ENCODE measurements around the gene RAB1B. TPM values are rescaled to one million over a fixed set of nuclear protein-coding genes. Genes with fewer than 3 reads are reported as not detected.
"Not testable (repeated sequence)": the region's sequence is repeated elsewhere in the genome, so short reads cannot be mapped to it uniquely, and the experiment has no call there.

Gene RAB1B
- polyA plus RNA-seq, 1 donor, result 122 TPM

DNA sequence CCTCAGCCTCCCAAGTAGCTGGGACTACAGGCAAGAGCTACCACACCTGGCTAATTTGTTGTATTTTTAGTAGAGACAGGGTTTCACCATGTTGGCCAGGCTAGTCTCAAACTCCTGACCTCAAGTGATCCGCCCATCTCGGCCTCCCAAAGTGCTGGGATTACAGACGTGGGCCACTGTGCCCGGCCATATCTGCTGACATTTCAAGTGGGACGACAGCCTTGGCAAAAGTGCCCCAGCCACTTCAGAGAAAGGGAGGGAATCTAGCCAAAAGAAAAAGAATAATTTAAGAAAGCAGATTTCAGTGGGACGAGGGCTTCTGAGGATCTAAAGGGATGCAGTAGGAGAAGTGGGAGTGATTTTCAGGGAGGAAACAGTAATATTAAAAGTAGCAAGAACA lies 15.4 kb upstream of the RAB1B start:
- no CpG with 5 or more reads among the region's 6 CpGs for WGBS (ENCODE audit: insufficient coverage, low lambda C conversion rate)
- not testable (repeated sequence) for H3K9me3 ChIP-seq (ENCODE audit: control insufficient read depth, low read depth, low read length); DNase-seq

DNA sequence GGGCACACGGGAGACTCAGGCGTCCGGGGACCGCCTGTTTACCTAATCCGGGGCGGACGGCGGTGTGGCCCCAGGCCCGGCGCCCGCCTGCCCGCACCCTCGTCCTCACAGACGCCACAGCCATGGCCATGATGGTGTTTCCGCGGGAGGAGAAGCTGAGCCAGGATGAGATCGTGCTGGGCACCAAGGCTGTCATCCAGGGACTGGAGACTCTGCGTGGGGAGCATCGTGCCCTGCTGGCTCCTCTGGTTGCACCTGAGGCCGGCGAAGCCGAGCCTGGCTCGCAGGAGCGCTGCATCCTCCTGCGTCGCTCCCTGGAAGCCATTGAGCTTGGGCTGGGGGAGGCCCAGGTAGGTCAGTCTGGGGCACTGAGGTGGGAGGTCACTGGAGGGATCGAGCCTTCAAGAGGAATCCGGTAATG lies 10.0 kb upstream of the RAB1B start:
- H3K27me3 ChIP-seq (ENCODE audit: control insufficient read depth, insufficient read depth, low read length), result peaks cover 15% of the 10 kb centered on the region
- no peaks in the 10 kb centered on the region for H3K9me3 ChIP-seq (ENCODE audit: control insufficient read depth, low read depth, low read length)
- peaks cover 23% of the 10 kb centered on the region for H3K36me3 ChIP-seq (ENCODE audit: control insufficient read depth, insufficient read depth, low read length)
- H3K27ac ChIP-seq (ENCODE audit: low read length), result no peak overlapping the region
- WGBS (ENCODE audit: insufficient coverage, low lambda C conversion rate), result no CpG with 5 or more reads among the region's 28 CpGs
- H3K4me1 ChIP-seq (ENCODE audit: control insufficient read depth, insufficient read depth, low read length), result peaks cover 5% of the 10 kb centered on the region
- H3K4me3 ChIP-seq (ENCODE audit: low read length), result peak overlapping the region; percentile 75
- no peak for DNase-seq

More for the DNA sequence above, 15.4 kb upstream of the RAB1B start:
- H3K27me3 ChIP-seq (ENCODE audit: control insufficient read depth, insufficient read depth, low read length), result peaks cover 15% of the 10 kb centered on the region
- H3K36me3 ChIP-seq (ENCODE audit: control insufficient read depth, insufficient read depth, low read length); H3K4me3 ChIP-seq (ENCODE audit: low read length); H3K4me1 ChIP-seq (ENCODE audit: control insufficient read depth, insufficient read depth, low read length); H3K27ac ChIP-seq (ENCODE audit: low read length): not testable (repeated sequence)

DNA sequence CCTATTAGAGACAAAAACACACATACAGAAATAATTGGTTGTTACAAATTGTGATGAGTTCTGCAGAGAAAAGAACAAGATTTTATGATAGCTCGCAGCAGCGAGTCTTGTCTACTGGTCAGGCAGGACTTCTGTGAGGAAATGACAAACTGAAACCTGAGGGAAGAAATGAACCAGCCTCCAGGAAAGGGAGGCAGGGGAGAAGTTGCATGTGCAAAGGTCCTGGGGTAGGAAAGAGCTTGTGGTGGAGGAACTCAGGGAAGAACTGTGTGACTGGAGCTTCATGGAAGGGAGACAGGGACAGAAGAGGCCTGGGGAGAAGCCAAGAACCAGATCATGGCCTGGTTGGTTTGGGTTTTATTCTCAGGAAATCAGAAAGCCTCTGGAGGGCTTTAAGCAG lies 9.2 kb upstream of the RAB1B start:
- Histone ChIP-seq H3K27ac (ENCODE audit: low read length) (no peak overlapping the region), H3K27me3 (ENCODE audit: control insufficient read depth, insufficient read depth, low read length) (peaks cover 15% of the 10 kb centered on the region), H3K9me3 (ENCODE audit: control insufficient read depth, low read depth, low read length) (no peaks in the 10 kb centered on the region), H3K4me3 (ENCODE audit: low read length) (no peak overlapping the region), H3K36me3 (ENCODE audit: control insufficient read depth, insufficient read depth, low read length) (peaks cover 28% of the 10 kb centered on the region), H3K4me1 (ENCODE audit: control insufficient read depth, insufficient read depth, low read length) (peaks cover 5% of the 10 kb centered on the region)
- WGBS (ENCODE audit: insufficient coverage, low lambda C conversion rate), result no CpG with 5 or more reads among the region's 2 CpGs
- no peak for DNase-seq

DNA sequence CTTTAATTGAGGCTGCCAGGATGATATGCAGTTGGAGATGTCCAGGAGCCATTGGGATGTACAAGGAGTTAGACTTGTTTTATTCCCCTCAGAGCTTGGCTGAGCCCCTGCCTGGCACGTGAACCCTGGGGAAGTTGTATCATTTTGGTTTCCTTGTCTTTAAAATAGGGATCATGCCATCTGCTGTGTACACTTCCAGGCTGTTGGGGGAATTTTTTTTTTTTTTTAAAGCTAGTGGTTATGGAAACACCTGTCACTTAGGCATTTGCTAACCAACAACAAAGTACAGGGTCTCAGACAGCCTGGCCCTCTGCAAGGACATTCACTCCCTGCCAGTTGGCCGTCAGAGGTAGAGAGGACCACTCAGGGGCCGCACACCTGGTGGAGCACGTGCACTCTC lies 8.5 kb upstream of the RAB1B start:
- no peak for DNase-seq
- Histone ChIP-seq H3K4me1 (ENCODE audit: control insufficient read depth, insufficient read depth, low read length) (peaks cover 5% of the 10 kb centered on the region), H3K36me3 (ENCODE audit: control insufficient read depth, insufficient read depth, low read length) (peaks cover 35% of the 10 kb centered on the region), H3K4me3 (ENCODE audit: low read length) (no peak overlapping the region), H3K27me3 (ENCODE audit: control insufficient read depth, insufficient read depth, low read length) (peaks cover 13% of the 10 kb centered on the region), H3K27ac (ENCODE audit: low read length) (no peak overlapping the region), H3K9me3 (ENCODE audit: control insufficient read depth, low read depth, low read length) (no peaks in the 10 kb centered on the region)
- no CpG with 5 or more reads among the region's 4 CpGs for WGBS (ENCODE audit: insufficient coverage, low lambda C conversion rate)

DNA sequence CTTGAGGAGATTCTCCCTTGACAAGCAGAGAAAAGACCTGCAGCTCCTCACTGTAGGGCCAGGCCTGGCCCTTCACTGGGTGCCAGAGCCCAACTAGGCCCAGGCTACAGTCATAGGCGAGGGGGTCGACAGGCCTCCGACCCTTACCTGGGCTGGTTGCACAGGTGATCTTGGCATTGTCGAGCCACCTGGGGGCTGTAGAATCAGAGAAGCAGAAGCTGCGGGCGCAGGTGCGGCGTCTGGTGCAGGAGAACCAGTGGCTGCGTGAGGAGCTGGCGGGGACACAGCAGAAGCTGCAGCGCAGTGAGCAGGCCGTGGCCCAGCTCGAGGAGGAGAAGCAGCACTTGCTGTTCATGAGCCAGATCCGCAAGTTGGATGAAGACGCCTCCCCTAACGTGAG lies 6.9 kb upstream of the RAB1B start:
- Histone ChIP-seq H3K4me1 (ENCODE audit: control insufficient read depth, insufficient read depth, low read length) (peaks cover 6% of the 10 kb centered on the region), H3K4me3 (ENCODE audit: low read length) (no peak overlapping the region), H3K27ac (ENCODE audit: low read length) (no peak overlapping the region), H3K36me3 (ENCODE audit: control insufficient read depth, insufficient read depth, low read length) (peaks cover 42% of the 10 kb centered on the region), H3K27me3 (ENCODE audit: control insufficient read depth, insufficient read depth, low read length) (peaks cover 7% of the 10 kb centered on the region), H3K9me3 (ENCODE audit: control insufficient read depth, low read depth, low read length) (no peaks in the 10 kb centered on the region)
- DNase-seq, result no peak
- no CpG with 5 or more reads among the region's 16 CpGs for WGBS (ENCODE audit: insufficient coverage, low lambda C conversion rate)

DNA sequence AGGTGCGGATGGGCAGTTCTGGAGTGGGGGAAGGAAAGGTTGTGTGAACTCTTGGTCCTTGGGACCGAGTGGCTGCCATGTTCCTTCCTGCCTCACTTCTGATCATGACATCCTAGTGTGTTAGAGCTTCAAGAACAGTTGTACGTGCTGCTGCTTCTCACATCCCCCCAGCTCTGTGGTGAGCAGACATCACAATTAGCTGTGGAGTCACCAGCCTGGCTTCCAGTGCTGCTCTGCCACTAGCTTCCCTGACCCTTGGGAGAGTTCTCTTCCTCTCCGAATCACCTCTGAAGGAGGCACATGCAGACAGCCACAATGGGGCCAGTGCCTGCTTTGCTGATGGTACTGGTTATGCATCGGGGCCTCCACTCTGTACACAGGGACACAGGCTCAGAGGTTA lies 6.2 kb upstream of the RAB1B start:
- H3K27ac ChIP-seq (ENCODE audit: low read length), result no peak overlapping the region
- no CpG with 5 or more reads among the region's 5 CpGs for WGBS (ENCODE audit: insufficient coverage, low lambda C conversion rate)
- peaks cover 12% of the 10 kb centered on the region for H3K4me1 ChIP-seq (ENCODE audit: control insufficient read depth, insufficient read depth, low read length)
- peaks cover 42% of the 10 kb centered on the region for H3K36me3 ChIP-seq (ENCODE audit: control insufficient read depth, insufficient read depth, low read length)
- H3K4me3 ChIP-seq (ENCODE audit: low read length), result no peak overlapping the region
- H3K9me3 ChIP-seq (ENCODE audit: control insufficient read depth, low read depth, low read length), result no peaks in the 10 kb centered on the region
- no peak for DNase-seq
- peaks cover 2% of the 10 kb centered on the region for H3K27me3 ChIP-seq (ENCODE audit: control insufficient read depth, insufficient read depth, low read length)

DNA sequence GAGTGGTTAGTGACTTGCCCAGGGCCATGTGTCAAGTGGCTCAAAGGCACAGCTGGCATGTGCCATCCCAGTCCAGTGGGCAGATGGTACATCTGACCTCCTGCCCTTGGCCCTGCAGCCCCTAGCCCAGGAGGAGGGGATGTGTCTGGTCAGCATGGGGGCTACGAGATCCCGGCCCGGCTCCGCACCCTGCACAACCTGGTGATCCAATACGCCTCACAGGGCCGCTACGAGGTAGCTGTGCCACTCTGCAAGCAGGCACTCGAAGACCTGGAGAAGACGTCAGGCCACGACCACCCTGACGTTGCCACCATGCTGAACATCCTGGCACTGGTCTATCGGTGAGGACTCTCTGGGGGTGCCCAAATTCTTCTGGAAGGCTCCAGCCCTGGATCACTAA lies 5.7 kb upstream of the RAB1B start:
- no peaks in the 10 kb centered on the region for H3K27me3 ChIP-seq (ENCODE audit: control insufficient read depth, insufficient read depth, low read length)
- no CpG with 5 or more reads among the region's 12 CpGs for whole genome bisulfite sequencing (ENCODE audit: insufficient coverage, low lambda C conversion rate)
- peaks cover 1% of the 10 kb centered on the region for H3K9me3 ChIP-seq (ENCODE audit: control insufficient read depth, low read depth, low read length)
- peaks cover 12% of the 10 kb centered on the region for H3K4me1 ChIP-seq (ENCODE audit: control insufficient read depth, insufficient read depth, low read length)
- no peak for DNase-seq
- H3K27ac ChIP-seq (ENCODE audit: low read length), result no peak overlapping the region
- H3K4me3 ChIP-seq (ENCODE audit: low read length), result no peak overlapping the region
- peaks cover 42% of the 10 kb centered on the region for H3K36me3 ChIP-seq (ENCODE audit: control insufficient read depth, insufficient read depth, low read length)

DNA sequence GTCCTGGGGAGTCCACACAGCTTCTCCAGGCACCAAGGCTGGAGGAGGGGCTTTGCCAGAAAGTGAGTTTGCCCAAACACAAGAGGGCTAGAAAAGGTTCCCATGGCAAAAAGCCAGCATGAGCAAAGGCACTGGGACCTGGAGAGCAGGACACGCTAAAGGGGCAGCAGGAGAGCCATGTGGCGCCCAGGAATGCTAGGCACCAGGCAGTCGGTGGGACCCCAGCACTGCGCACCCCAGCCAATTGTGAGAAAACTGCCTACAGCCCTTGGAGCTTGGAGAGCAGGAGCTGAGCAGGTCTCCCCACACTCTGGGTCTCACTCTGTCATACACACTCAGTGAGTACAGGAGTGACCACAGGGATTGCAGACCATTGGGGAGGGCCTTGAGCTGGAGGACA lies 5.2 kb upstream of the RAB1B start:
- no peak overlapping the region for H3K4me3 ChIP-seq (ENCODE audit: low read length)
- no peaks in the 10 kb centered on the region for H3K27me3 ChIP-seq (ENCODE audit: control insufficient read depth, insufficient read depth, low read length)

DNA sequence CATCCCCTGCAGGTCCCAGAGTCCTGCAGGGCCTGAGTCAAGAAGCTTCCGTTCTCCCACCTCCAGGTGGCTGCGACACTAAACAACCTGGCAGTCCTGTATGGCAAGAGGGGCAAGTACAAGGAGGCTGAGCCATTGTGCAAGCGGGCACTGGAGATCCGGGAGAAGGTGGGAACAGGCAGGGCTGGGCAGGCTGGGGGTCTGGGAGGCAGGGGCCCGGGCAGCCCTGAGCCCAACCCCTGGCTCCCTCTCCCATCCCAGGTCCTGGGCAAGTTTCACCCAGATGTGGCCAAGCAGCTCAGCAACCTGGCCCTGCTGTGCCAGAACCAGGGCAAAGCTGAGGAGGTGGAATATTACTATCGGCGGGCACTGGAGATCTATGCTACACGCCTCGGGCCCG lies 4.7 kb upstream of the RAB1B start:
- Histone ChIP-seq H3K27me3 (ENCODE audit: control insufficient read depth, insufficient read depth, low read length) (no peaks in the 10 kb centered on the region), H3K36me3 (ENCODE audit: control insufficient read depth, insufficient read depth, low read length) (peaks cover 42% of the 10 kb centered on the region), H3K9me3 (ENCODE audit: control insufficient read depth, low read depth, low read length) (peaks cover 2% of the 10 kb centered on the region), H3K27ac (ENCODE audit: low read length) (no peak overlapping the region), H3K4me1 (ENCODE audit: control insufficient read depth, insufficient read depth, low read length) (peaks cover 11% of the 10 kb centered on the region), H3K4me3 (ENCODE audit: low read length) (no peak overlapping the region)
- WGBS (ENCODE audit: insufficient coverage, low lambda C conversion rate), result 100% methylated on average over 1 of the region's 10 CpGs
- DNase-seq, result no peak

More for the DNA sequence above, 5.2 kb upstream of the RAB1B start:
- no CpG with 5 or more reads among the region's 4 CpGs for WGBS (ENCODE audit: insufficient coverage, low lambda C conversion rate)
- H3K36me3 ChIP-seq (ENCODE audit: control insufficient read depth, insufficient read depth, low read length), result peaks cover 42% of the 10 kb centered on the region
- DNase-seq, result no peak
- peaks cover 2% of the 10 kb centered on the region for H3K9me3 ChIP-seq (ENCODE audit: control insufficient read depth, low read depth, low read length)
- H3K4me1 ChIP-seq (ENCODE audit: control insufficient read depth, insufficient read depth, low read length), result peaks cover 16% of the 10 kb centered on the region
- H3K27ac ChIP-seq (ENCODE audit: low read length), result no peak overlapping the region

DNA sequence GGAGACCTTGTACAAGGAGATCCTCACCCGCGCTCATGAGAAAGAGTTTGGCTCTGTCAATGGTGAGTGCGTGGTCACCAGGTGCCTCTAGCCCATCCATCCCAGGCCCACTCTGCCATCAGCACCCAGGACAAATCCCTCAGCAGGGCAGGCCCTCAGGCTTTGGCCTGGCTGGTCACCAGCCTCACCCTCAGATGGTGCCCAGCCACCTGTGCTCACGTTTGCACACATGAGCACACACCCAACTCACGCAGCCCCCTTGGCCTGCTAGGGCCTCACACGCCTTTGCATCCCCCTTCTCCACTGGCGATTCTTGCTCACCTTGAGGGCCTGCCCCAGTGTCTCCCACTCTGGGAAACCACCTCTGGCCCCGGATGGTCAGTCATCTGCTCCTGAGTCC lies 4.1 kb upstream of the RAB1B start:
- Histone ChIP-seq H3K9me3 (ENCODE audit: control insufficient read depth, low read depth, low read length) (peaks cover 2% of the 10 kb centered on the region), H3K4me3 (ENCODE audit: low read length) (no peak overlapping the region), H3K4me1 (ENCODE audit: control insufficient read depth, insufficient read depth, low read length) (peaks cover 11% of the 10 kb centered on the region), H3K27me3 (ENCODE audit: control insufficient read depth, insufficient read depth, low read length) (no peaks in the 10 kb centered on the region), H3K36me3 (ENCODE audit: control insufficient read depth, insufficient read depth, low read length) (peaks cover 42% of the 10 kb centered on the region), H3K27ac (ENCODE audit: low read length) (no peak overlapping the region)
- no peak for DNase-seq
- WGBS (ENCODE audit: insufficient coverage, low lambda C conversion rate), result no CpG with 5 or more reads among the region's 8 CpGs

DNA sequence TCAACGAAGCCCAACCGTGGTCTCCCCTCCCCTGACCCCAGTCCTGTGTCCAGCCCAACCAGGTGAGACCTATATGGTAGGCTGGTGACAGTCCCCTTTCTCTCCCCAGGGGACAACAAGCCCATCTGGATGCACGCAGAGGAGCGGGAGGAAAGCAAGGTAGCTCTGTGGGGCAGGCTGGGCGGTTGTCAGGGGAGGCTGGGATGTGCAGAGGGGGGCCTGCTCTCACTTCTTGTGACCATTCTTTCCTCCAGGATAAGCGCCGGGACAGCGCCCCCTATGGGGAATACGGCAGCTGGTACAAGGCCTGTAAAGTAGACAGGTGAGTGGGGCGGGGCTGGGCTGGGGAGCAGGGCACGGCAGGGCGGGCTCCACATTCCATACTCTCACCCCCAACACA lies 3.5 kb upstream of the RAB1B start:
- Histone ChIP-seq H3K27ac (ENCODE audit: low read length) (no peak overlapping the region), H3K27me3 (ENCODE audit: control insufficient read depth, insufficient read depth, low read length) (no peaks in the 10 kb centered on the region), H3K36me3 (ENCODE audit: control insufficient read depth, insufficient read depth, low read length) (peaks cover 37% of the 10 kb centered on the region), H3K4me1 (ENCODE audit: control insufficient read depth, insufficient read depth, low read length) (peaks cover 14% of the 10 kb centered on the region), H3K9me3 (ENCODE audit: control insufficient read depth, low read depth, low read length) (peaks cover 2% of the 10 kb centered on the region), H3K4me3 (ENCODE audit: low read length) (no peak overlapping the region)
- no peak for DNase-seq
- no CpG with 5 or more reads among the region's 12 CpGs for WGBS (ENCODE audit: insufficient coverage, low lambda C conversion rate)

All from large intestine (tissue), 3 donors.